ENCODE results near the gene RPS6KA4.

RPS6KA4 gene

GRCh38 chr11:64327993-64328392 is 31.0 kb upstream of the RPS6KA4 start:
- DNase-seq: no peak

GRCh38 chr11:64330888-64331287 is 28.1 kb upstream of the RPS6KA4 start:
- no peak for DNase-seq

- DNase-seq: peak; percentile 87
Observed at GRCh38 chr11:64331569-64332371, 27.2 kb upstream of the RPS6KA4 start.

GRCh38 chr11:64333556-64333955 is 25.4 kb upstream of the RPS6KA4 start:
- DNase-seq: no peak

GRCh38 chr11:64334764-64335735 is 23.9 kb upstream of the RPS6KA4 start:
- peak; percentile 90 for DNase-seq

GRCh38 chr11:64337538-64338249 is 21.3 kb upstream of the RPS6KA4 start:
- no peak for DNase-seq

- DNase-seq: no peak
Observed at GRCh38 chr11:64338716-64339115, 20.2 kb upstream of the RPS6KA4 start.

GRCh38 chr11:64339286-64339685 is 19.7 kb upstream of the RPS6KA4 start:
- DNase-seq: no peak

- no peak for DNase-seq
Observed at GRCh38 chr11:64339754-64340408, 19.1 kb upstream of the RPS6KA4 start, which contains the start of gene CCDC88B. Gene CCDC88B (plus strand): TSS chr11:64340204. CDS start chr11:64340267, 63 bp downstream.

GRCh38 chr11:64340671-64341335 is 18.2 kb upstream of the RPS6KA4 start:
- DNase-seq: no peak

GRCh38 chr11:64341429-64341828 is 17.5 kb upstream of the RPS6KA4 start:
- no peak for DNase-seq

GRCh38 chr11:64341851-64342791 is 16.8 kb upstream of the RPS6KA4 start:
- DNase-seq: peak; percentile 87

GRCh38 chr11:64342869-64343745 is 15.9 kb upstream of the RPS6KA4 start:
- DNase-seq: no peak

- no peak for DNase-seq
Observed at GRCh38 chr11:64343767-64344559, 15.0 kb upstream of the RPS6KA4 start.

- no peak for DNase-seq
Observed at GRCh38 chr11:64344787-64345186, 14.2 kb upstream of the RPS6KA4 start.

GRCh38 chr11:64347193-64347867 is 11.6 kb upstream of the RPS6KA4 start:
- no peak for DNase-seq

- DNase-seq: no peak
Observed at GRCh38 chr11:64348383-64349024, 10.5 kb upstream of the RPS6KA4 start.

GRCh38 chr11:64349025-64349387 is 10.0 kb upstream of the RPS6KA4 start:
- DNase-seq: no peak
